ENCODE data around the gene LEMD3. TPM values are rescaled to one million over a fixed set of nuclear protein-coding genes. Genes with fewer than 3 reads are reported as not detected.

Gene LEMD3
- total RNA-seq, 4 donors from 2014 or later, result 16.1 to 46.6 (median 30.0) TPM

DNA sequence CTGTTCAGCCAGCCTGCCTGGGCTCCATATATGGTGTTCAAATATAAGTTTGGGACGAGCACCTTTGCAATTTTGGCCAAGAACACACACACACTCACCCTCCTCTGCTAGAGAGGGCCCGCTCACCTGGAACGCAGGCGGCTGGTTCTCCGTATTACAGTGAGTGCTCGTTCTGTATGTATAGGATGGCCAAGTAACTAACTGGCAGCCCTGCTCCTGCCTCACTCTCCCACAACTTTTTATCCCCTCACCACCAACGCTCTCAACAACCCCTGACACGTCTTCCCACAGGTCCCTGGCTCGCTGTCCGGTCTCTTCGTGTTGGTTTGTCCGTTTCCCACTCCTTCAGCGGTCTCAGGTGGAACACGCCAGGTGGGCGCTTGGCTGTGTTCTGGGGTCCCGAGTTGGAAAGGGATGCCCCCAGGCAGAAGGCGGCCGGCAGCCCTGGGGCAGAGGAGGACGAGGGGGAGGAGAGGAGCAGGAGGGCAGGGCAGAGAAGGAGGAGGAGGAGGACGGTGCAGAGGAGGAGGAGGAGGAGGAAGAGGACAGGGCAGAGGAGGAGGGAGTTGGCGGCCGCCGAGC is 108.7 kb downstream of the LEMD3 start:
- Histone ChIP-seq H3K36me3 (no peaks in the 10 kb centered on the region), H3K27me3 (peaks cover 0 to 22% (median 0%) of the 10 kb centered on the region in 4 donors), H3K27ac (peak overlapping the region; percentile 79 to 94 (median 89)), H3K4me1 (peaks cover 0 to 35% (median 3%) of the 10 kb centered on the region in 3 donors), H3K9me3 (no peaks in the 10 kb centered on the region), H3K4me3 (peak overlapping the region; percentile 43 to 80 (median 66))
- DNase-seq, result no peak
- TF ChIP-seq POLR2A (IDR thresholded peaks at IDR 0.05) (no peak), CTCF (IDR thresholded peaks at IDR 0.05) (no peak)
- 38 to 44% methylated on average over 10 to 18 of the region's 23 CpGs for WGBS, 2 donors
- intact Hi-C loops (cut with DNase I), result no loop called here

DNA sequence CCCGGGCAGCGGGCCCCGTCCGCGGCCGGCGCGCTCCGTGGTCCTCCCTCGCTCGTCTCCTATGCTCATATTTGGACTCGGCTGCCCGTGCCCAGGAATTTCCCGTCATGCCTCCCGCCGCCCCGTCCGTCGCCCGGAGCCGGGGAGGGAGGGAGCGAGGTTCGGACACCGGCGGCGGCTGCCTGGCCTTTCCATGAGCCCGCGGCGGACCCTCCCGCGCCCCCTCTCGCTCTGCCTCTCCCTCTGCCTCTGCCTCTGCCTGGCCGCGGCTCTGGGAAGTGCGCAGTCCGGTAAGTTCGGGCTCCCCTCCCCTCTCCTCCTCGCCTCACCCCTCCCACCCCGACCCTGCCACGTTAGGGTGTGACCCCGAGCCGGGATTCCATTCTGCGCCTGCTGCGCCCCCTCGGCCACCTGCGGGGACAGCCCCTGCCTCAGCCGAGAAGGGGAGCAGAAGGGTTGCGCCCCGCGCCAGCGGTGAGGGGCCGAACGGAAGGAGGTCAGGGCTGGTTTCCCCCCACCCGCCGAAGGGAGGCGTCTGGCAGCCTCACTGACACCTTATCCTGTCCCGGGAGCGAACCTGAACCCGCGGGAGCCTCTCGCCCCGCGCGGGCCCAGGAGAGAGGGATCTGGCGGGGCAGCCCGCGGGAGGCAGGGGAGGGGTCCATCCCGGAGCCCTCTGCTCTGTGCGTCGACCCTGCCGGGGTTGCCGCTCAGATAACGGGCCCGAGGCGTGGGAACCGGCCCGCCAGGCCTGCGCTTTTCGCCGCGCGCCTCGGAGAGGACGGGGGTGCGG is 109.4 kb downstream of the LEMD3 start, which contains the start of gene MSRB3:
MSRB3 (plus strand) TSS at position 108 of the 793 bp plus-strand sequence. CDS start 29,897 bp downstream, outside the sequence.
- H3K36me3 ChIP-seq, result no peaks in the 10 kb centered on the region
- H3K27ac ChIP-seq, result peak within 1 kb of the TSS; percentile 79 to 94 (median 89)
- TF ChIP-seq CTCF (IDR thresholded peaks at IDR 0.05) (no peak), POLR2A (IDR thresholded peaks at IDR 0.05) (peak in 2 of 4 donors; percentile 42 to 61)
- 0% methylated on average over 10 to 20 of the region's 85 CpGs for WGBS, 2 donors
- peaks cover 0 to 20% (median 0%) of the 10 kb centered on the region in 4 donors for H3K27me3 ChIP-seq
- H3K4me3 ChIP-seq, result peak within 1 kb of the TSS; percentile 43 to 80 (median 66)
- H3K9me3 ChIP-seq, result no peaks in the 10 kb centered on the region
- intact Hi-C loops (cut with DNase I), result no loop called here
- DNase-seq, result no peak
- H3K4me1 ChIP-seq, result peaks cover 0 to 35% (median 3%) of the 10 kb centered on the region in 3 donors

DNA sequence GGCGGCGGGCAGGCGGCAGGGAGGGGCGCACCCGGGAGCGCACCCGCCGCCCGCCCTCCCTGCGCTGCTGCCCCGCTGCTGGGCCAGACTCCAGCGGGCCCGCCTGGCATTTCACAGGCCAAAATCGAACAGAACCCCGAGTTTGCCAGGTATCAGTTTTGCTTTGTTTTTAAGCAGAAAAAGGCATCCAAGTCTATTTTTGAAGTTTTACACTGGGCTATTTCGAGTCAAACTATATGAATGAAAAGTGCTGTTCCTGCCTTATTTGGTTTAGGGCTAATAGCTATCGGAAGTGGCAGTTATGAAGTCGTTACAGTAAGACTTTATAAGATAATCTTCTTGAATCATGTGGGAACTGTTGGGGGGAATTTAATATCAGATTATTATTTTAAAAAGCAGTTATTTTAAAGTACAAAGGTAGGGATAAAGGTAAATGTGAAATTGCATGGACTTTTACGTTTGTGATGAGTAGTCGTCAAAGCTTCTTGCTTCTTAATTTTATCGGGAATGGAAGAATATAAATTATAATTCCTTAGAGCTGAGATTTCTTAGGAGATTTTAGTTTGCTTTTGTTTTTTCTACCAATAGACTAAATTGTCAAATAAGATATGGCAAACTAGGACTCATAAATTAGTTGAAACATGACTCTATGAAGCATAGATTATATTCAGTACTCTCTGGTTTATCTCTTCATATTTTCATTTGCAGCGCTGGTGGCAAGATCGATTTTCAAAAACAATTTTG is 110.2 kb downstream of the LEMD3 start:
- Histone ChIP-seq H3K4me1 (peaks cover 0 to 35% (median 3%) of the 10 kb centered on the region in 3 donors), H3K36me3 (no peaks in the 10 kb centered on the region), H3K4me3 (peak overlapping the region; percentile 43 to 80 (median 66)), H3K9me3 (no peaks in the 10 kb centered on the region), H3K27me3 (peaks cover 0 to 20% (median 0%) of the 10 kb centered on the region in 4 donors), H3K27ac (peak overlapping the region; percentile 79 to 94 (median 89))
- 31 to 32% methylated on average over 9 to 10 of the region's 23 CpGs for WGBS, 2 donors
- DNase-seq, result no peak
- intact Hi-C loops (cut with DNase I), result no loop called here
- no peak for TF ChIP-seq POLR2A (IDR thresholded peaks at IDR 0.05)
- no peak for TF ChIP-seq CTCF (IDR thresholded peaks at IDR 0.05)

GRCh38 chr12:65280306-65280705 is 110.9 kb downstream of the LEMD3 start:
- intact Hi-C loops (cut with DNase I), result no loop called here
- DNase-seq, result no peak
- Histone ChIP-seq H3K4me3 (peak overlapping the region in 1 of 4 donors; percentile 73), H3K9me3 (no peaks in the 10 kb centered on the region), H3K36me3 (no peaks in the 10 kb centered on the region), H3K27me3 (peaks cover 0 to 20% (median 0%) of the 10 kb centered on the region in 4 donors), H3K4me1 (peaks cover 0 to 35% (median 3%) of the 10 kb centered on the region in 3 donors), H3K27ac (no peak overlapping the region)
- 52 to 67% methylated on average over 3 of the region's 3 CpGs for WGBS, 2 donors
- TF ChIP-seq CTCF (IDR thresholded peaks at IDR 0.05) (no peak), POLR2A (IDR thresholded peaks at IDR 0.05) (no peak)

Measured in esophagus squamous epithelium (tissue), 5 donors.